RWPE2 (cell line): ENCODE data around the gene COMTD1.

ENCODE experiments used
- ATAC-seq: fragments of 200-7000 bp; cut with Tn5 transposase; 3 replicates; pipeline ENCODE4 v1.9.1; 2021; ENCODE audit warnings: low read depth
- DNase-seq: peaks from one replicate; pipeline ENCODE4 v3.0.0-alpha.2; 2020; ENCODE audit warnings: low spot score
- H3K27ac ChIP-seq: fragments of 450-650 bp; 2 replicates; pipeline ENCODE4 v1.5.1; 2017; ENCODE audit warnings: mild to moderate bottlenecking; ENCODE audit not compliant: poor library complexity, severe bottlenecking
- H3K27me3 ChIP-seq: fragments of 250-450 bp; sonication (Bioruptor Pico); 2 replicates; pipeline ENCODE4 v1.5.1; 2021; ENCODE audit warnings: mild to moderate bottlenecking, moderate library complexity; ENCODE audit not compliant: insufficient read depth, poor library complexity, severe bottlenecking
- H3K36me3 ChIP-seq: fragments of 250-450 bp; sonication (Bioruptor Pico); 2 replicates; pipeline ENCODE4 v1.5.1; 2020; ENCODE audit warnings: low read depth, mild to moderate bottlenecking, moderate library complexity
- H3K4me1 ChIP-seq: fragments of 250-450 bp; sonication (Bioruptor Pico); 2 replicates; pipeline ENCODE4 v1.5.1; 2021; ENCODE audit warnings: mild to moderate bottlenecking, moderate library complexity; ENCODE audit not compliant: insufficient read depth, poor library complexity, severe bottlenecking
- H3K4me3 ChIP-seq: fragments of 250-450 bp; sonication (Bioruptor Pico); 2 replicates; pipeline ENCODE4 v1.5.1; 2021; ENCODE audit warnings: mild to moderate bottlenecking, moderate library complexity; ENCODE audit not compliant: severe bottlenecking
- H3K9me3 ChIP-seq: fragments of 250-450 bp; sonication (Bioruptor Pico); 2 replicates; pipeline ENCODE4 v1.5.1; 2021; ENCODE audit warnings: mild to moderate bottlenecking, moderate library complexity; ENCODE audit not compliant: severe bottlenecking
- TF ChIP-seq, protein P1 (sequence below): fragments of 450-650 bp; IDR thresholded peaks from one replicate; pipeline ENCODE4 v1.5.1; 2017; ENCODE audit warnings: mild to moderate bottlenecking, moderate library complexity; ENCODE audit not compliant: poor library complexity, severe bottlenecking

Gene COMTD1

DNA sequence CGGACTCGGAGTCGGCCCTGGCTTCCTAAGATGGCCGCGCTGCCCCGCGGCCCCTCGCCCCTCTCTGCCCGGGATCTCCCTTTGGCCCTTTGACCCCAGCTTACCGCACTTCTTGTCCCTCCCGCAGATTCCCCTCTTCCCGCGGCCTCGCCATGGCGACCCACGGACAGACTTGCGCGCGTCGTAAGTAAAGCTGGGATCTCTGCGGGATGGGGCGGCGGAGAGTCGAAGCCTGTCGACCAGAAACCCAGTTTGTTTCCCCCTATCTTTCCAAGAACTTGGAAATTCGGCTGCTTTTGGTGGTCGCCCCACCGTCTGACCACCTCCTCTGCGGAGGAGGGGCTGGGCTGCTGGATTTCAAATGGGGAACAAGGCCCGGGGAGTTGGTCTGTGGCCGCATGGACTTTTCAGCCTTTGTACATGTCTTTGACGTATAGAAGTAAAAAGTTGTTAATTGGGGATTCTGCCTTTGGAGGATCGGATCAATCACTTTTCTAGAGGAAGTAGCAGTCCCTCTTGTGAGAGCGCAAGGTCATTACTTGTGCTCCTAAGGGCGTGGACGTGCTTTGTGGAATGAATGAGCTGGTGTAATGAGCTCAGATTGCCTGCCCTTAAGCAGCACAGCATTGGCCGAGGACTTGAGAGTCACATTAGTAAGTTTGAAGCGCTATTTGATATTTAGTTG lies 24.6 kb downstream of the COMTD1 start:
- peak; percentile 18; the same call in 2 of the 3 replicates for ATAC-seq
- peak overlapping the region; percentile 86 for H3K27ac ChIP-seq
- H3K4me1 ChIP-seq = peaks cover 50% of the 10 kb centered on the region
- no peak for DNase-seq
- peaks cover 51% of the 10 kb centered on the region for H3K36me3 ChIP-seq
- H3K27me3 ChIP-seq = no peaks in the 10 kb centered on the region
- peak overlapping the region; percentile 78 for H3K4me3 ChIP-seq
- H3K9me3 ChIP-seq = no peaks in the 10 kb centered on the region
- TF ChIP-seq, protein P1, sequence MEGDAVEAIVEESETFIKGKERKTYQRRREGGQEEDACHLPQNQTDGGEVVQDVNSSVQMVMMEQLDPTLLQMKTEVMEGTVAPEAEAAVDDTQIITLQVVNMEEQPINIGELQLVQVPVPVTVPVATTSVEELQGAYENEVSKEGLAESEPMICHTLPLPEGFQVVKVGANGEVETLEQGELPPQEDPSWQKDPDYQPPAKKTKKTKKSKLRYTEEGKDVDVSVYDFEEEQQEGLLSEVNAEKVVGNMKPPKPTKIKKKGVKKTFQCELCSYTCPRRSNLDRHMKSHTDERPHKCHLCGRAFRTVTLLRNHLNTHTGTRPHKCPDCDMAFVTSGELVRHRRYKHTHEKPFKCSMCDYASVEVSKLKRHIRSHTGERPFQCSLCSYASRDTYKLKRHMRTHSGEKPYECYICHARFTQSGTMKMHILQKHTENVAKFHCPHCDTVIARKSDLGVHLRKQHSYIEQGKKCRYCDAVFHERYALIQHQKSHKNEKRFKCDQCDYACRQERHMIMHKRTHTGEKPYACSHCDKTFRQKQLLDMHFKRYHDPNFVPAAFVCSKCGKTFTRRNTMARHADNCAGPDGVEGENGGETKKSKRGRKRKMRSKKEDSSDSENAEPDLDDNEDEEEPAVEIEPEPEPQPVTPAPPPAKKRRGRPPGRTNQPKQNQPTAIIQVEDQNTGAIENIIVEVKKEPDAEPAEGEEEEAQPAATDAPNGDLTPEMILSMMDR = no peak

GRCh38 chr10:75210282-75211006 lies 25.3 kb downstream of the COMTD1 start, which contains the start of gene VDAC2:
Gene VDAC2, plus strand, starts transcription at chr10:75210796. Its CDS starts 363 bp downstream, at chr10:75211159.
- peak; percentile 88 for DNase-seq
- H3K36me3 ChIP-seq = peaks cover 44% of the 10 kb centered on the region

DNA sequence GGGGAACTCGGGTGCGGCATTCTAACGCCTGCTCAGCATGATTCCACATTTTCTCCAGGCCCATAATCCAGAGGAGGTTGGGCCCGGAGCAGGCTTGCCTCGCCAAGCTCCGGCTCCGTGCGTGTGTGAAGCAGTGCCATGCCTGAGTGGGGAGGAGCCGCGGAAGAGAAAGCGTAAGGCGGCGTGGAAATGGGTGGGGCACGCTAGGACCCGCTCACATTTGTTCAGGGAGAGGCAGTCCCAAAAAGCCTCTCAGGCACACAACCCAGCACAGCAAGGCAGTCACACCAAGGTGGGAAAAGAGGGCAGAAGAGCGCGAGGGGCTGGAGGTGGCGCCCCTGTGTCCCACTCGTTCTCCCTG lies 25.9 kb downstream of the COMTD1 start:
- peaks cover 38% of the 10 kb centered on the region for H3K36me3 ChIP-seq
- peak overlapping the region; percentile 86 for H3K27ac ChIP-seq
- no peaks in the 10 kb centered on the region for H3K9me3 ChIP-seq
- TF ChIP-seq, protein P1 = no peak
- H3K4me3 ChIP-seq = peak overlapping the region; percentile 78
- no peaks in the 10 kb centered on the region for H3K27me3 ChIP-seq
- H3K4me1 ChIP-seq = peaks cover 43% of the 10 kb centered on the region
- ATAC-seq (peak; percentile 19; the same call in 2 of the 3 replicates), DNase-seq (no peak)

More at GRCh38 chr10:75210282-75211006, 25.3 kb downstream of the COMTD1 start, which contains the start of gene VDAC2:
- Histone ChIP-seq H3K9me3 (no peaks in the 10 kb centered on the region), H3K27ac (peak within 1 kb of the TSS; percentile 86), H3K4me1 (peaks cover 43% of the 10 kb centered on the region), H3K4me3 (peak within 1 kb of the TSS; percentile 78), H3K27me3 (no peaks in the 10 kb centered on the region)
- TF ChIP-seq, protein P1 = no peak
- ATAC-seq = peak; percentile 68

- TF ChIP-seq, protein P1 = no peak
- Histone ChIP-seq H3K36me3 (peaks cover 32% of the 10 kb centered on the region), H3K9me3 (no peaks in the 10 kb centered on the region), H3K4me1 (peaks cover 43% of the 10 kb centered on the region), H3K4me3 (peak overlapping the region; percentile 78), H3K27ac (peak overlapping the region; percentile 86), H3K27me3 (no peaks in the 10 kb centered on the region)
- no peak for ATAC-seq
- no peak for DNase-seq
Observed at GRCh38 chr10:75209086-75209920, 26.5 kb downstream of the COMTD1 start.
